H1 (cell line): ENCODE results near the gene TMEM82. TPM values are rescaled to one million over a fixed set of nuclear protein-coding genes. Genes with fewer than 3 reads are reported as not detected.

ENCODE experiments used
- CTCF ChIA-PET: fragments of 300-600 bp; sonication (Branson Sonifier 250); formaldehyde crosslinking; loops from one replicate; lab custom pipeline; 2021; ENCODE audit not compliant: partially characterized antibody; lab: Charles Lee
- POLR2A ChIA-PET: fragments of 300-600 bp; sonication (Branson Sonifier 250); formaldehyde crosslinking; loops from one replicate; lab custom pipeline; 2021; ENCODE audit warnings: inconsistent platforms; ENCODE audit not compliant: partially characterized antibody; lab: Charles Lee
- DNase-seq, 2 experiments: peaks; one replicate each; pipeline versions ENCODE4 v3.0.0 to v3.0.0-alpha.2; 2010 to 2022; ENCODE audit warnings: low spot score in 2 of 2, low read depth in 1 of 2, mixed read lengths in 1 of 2
- FAIRE-seq: peaks from 2 replicates; lab custom pipeline; 2011; peaks lifted over from hg19 to GRCh38; lab: Jason Lieb, UNC
- H2AFZ ChIP-seq: 2 replicates; pipeline ENCODE4 v1.8.1; 2012; ENCODE audit warnings: low read length, inconsistent platforms
- H2AK5ac ChIP-seq: 2 replicates; pipeline ENCODE4 v1.6.1; 2013; ENCODE audit warnings: low read depth, low read length
- H2BK120ac ChIP-seq: replicated peaks from 2 replicates; pipeline ENCODE3; 2013; ENCODE audit warnings: low read depth, low read length, inconsistent platforms
- H2BK12ac ChIP-seq: 2 replicates; pipeline ENCODE4 v1.6.1; 2013; ENCODE audit warnings: low read depth, low read length
- H2BK15ac ChIP-seq: 2 replicates; pipeline ENCODE4 v1.6.1; 2013; ENCODE audit warnings: low read length
- H2BK20ac ChIP-seq: 2 replicates; pipeline ENCODE4 v1.6.1; 2013; ENCODE audit warnings: low read length
- H2BK5ac ChIP-seq: 2 replicates; pipeline ENCODE4 v1.6.1; 2013; ENCODE audit warnings: low read depth, low read length
- H3K14ac ChIP-seq: 2 replicates; pipeline ENCODE4 v1.6.1; 2013; ENCODE audit warnings: inconsistent platforms; ENCODE audit not compliant: insufficient read length
- H3K18ac ChIP-seq: 2 replicates; pipeline ENCODE4 v1.6.1; 2013; ENCODE audit warnings: low read length; ENCODE audit errors: extremely low read depth
- H3K23ac ChIP-seq: 2 replicates; pipeline ENCODE4 v1.6.1; 2013; ENCODE audit warnings: inconsistent platforms; ENCODE audit not compliant: insufficient read length
- H3K23me2 ChIP-seq: 2 replicates; pipeline ENCODE4 v1.6.1; 2013; ENCODE audit warnings: low read depth, low read length
- H3K27ac ChIP-seq: 2 replicates; pipeline ENCODE4 v1.6.1; 2011; ENCODE audit warnings: low read depth, low read length, inconsistent platforms
- H3K27me3 ChIP-seq, 4 experiments: replicated peaks in 1 of 4; 1 replicate in 1 of 4; 2 replicates in 3 of 4; pipeline versions ENCODE4 v1.6.1 to v1.8.1; 2011 to 2013; ENCODE audit warnings: low read length in 3 of 4, mild to moderate bottlenecking in 3 of 4, inconsistent platforms in 2 of 4, mixed read lengths in 2 of 4, moderate library complexity in 1 of 4; ENCODE audit not compliant: control insufficient read depth in 3 of 4, insufficient read depth in 3 of 4; ENCODE audit errors: extremely low read depth in 1 of 4
- H3K36me3 ChIP-seq, 4 experiments: 2 replicates each; pipeline versions ENCODE4 v1.6.1 to v1.8.1; 2011 to 2013; ENCODE audit warnings: mild to moderate bottlenecking in 4 of 4, low read length in 3 of 4, moderate library complexity in 2 of 4, control low read depth in 1 of 4, inconsistent platforms in 1 of 4; ENCODE audit not compliant: insufficient read depth in 4 of 4, control insufficient read depth in 2 of 4
- H3K4ac ChIP-seq: replicated peaks from 2 replicates; pipeline ENCODE3; 2013; ENCODE audit warnings: low read length, low read depth, mixed read lengths, inconsistent platforms; ENCODE audit not compliant: insufficient read length
- H3K4me1 ChIP-seq, 4 experiments: replicated peaks in 1 of 4; 1 replicate in 1 of 4; 2 replicates in 3 of 4; pipeline versions ENCODE4 v1.6.1 to v1.8.1; 2011 to 2013; ENCODE audit warnings: low read length in 3 of 4, inconsistent platforms in 2 of 4, mixed read lengths in 1 of 4; ENCODE audit not compliant: insufficient read depth in 4 of 4, control insufficient read depth in 3 of 4
- H3K4me2 ChIP-seq, 2 experiments: 2 replicates each; pipeline versions ENCODE4 v1.6.1 to v1.8.1; 2011 to 2013; ENCODE audit warnings: low read depth in 2 of 2, low read length in 2 of 2, control low read depth in 1 of 2, inconsistent platforms in 1 of 2, mild to moderate bottlenecking in 1 of 2; ENCODE audit not compliant: insufficient read depth in 1 of 2
- H3K4me3 ChIP-seq, 4 experiments: fragments of 200-600, 300-600 bp in 1 of 4; sonication (generic), shearing (Covaris generic), sonication (Bioruptor Twin) in 1 of 4; 2 replicates each; pipeline versions ENCODE4 v1.5.1 to v1.8.1; 2011 to 2016; ENCODE audit warnings: low read length in 4 of 4, low read depth in 3 of 4, control low read depth in 2 of 4, inconsistent platforms in 2 of 4, mild to moderate bottlenecking in 2 of 4, mixed read lengths in 1 of 4, moderate library complexity in 1 of 4; ENCODE audit not compliant: insufficient read depth in 2 of 4; ENCODE audit errors: extremely low read depth in 1 of 4
- H3K56ac ChIP-seq: replicated peaks from 2 replicates; pipeline ENCODE3; 2013; ENCODE audit warnings: low read depth, mild to moderate bottlenecking, mixed read lengths, low read length, inconsistent platforms; ENCODE audit not compliant: insufficient read length
- H3K79me1 ChIP-seq: 2 replicates; pipeline ENCODE4 v1.6.1; 2013; ENCODE audit warnings: low read depth, low read length, control low read depth
- H3K79me2 ChIP-seq, 2 experiments: 2 replicates each; pipeline versions ENCODE4 v1.6.1 to v1.8.1; 2012 to 2013; ENCODE audit warnings: low read length in 2 of 2, mild to moderate bottlenecking in 2 of 2, inconsistent platforms in 1 of 2; ENCODE audit not compliant: insufficient read depth in 2 of 2, control insufficient read depth in 1 of 2
- H3K9ac ChIP-seq, 4 experiments: replicated peaks in 1 of 4; 1 replicate in 1 of 4; 2 replicates in 3 of 4; pipeline versions ENCODE4 v1.6.1 to v1.8.1; 2011 to 2013; ENCODE audit warnings: low read depth in 3 of 4, low read length in 3 of 4, control low read depth in 2 of 4, mild to moderate bottlenecking in 2 of 4, moderate library complexity in 2 of 4, inconsistent platforms in 1 of 4; ENCODE audit errors: extremely low read depth in 1 of 4
- H3K9me3 ChIP-seq, 2 experiments: 2 replicates each; pipeline versions ENCODE4 v1.6.1 to v1.8.1; 2012 to 2013; ENCODE audit warnings: mild to moderate bottlenecking in 2 of 2, moderate library complexity in 2 of 2, control low read depth in 1 of 2, inconsistent platforms in 1 of 2, low read depth in 1 of 2, low read length in 1 of 2, mixed read lengths in 1 of 2; ENCODE audit not compliant: insufficient read depth in 2 of 2
- H4K20me1 ChIP-seq, 2 experiments: replicated peaks in 1 of 2; 2 replicates each; pipeline versions ENCODE3 to v1.8.1; 2011 to 2013; ENCODE audit warnings: inconsistent platforms in 2 of 2, low read length in 2 of 2, mild to moderate bottlenecking in 1 of 2; ENCODE audit not compliant: insufficient read depth in 2 of 2, control insufficient read depth in 1 of 2
- H4K5ac ChIP-seq: 2 replicates; pipeline ENCODE4 v1.6.1; 2013; ENCODE audit warnings: low read length, low read depth, mixed read lengths, inconsistent platforms; ENCODE audit not compliant: insufficient read length
- H4K8ac ChIP-seq: 2 replicates; pipeline ENCODE4 v1.8.0; 2013; ENCODE audit warnings: mild to moderate bottlenecking, moderate library complexity, low read length, inconsistent platforms; ENCODE audit not compliant: insufficient read depth; ENCODE audit errors: extremely low read depth
- H4K91ac ChIP-seq: replicated peaks from 2 replicates; pipeline ENCODE3; 2013; ENCODE audit warnings: low read length, mixed read lengths, inconsistent platforms; ENCODE audit not compliant: insufficient read length
- WGBS, 2 experiments: shearing (Covaris generic) in 1 of 2; methylation state at CpG; one replicate each; pipeline versions ENCODE4 v1.1.6 to v1.1.7; 2013 to 2015; ENCODE audit warnings: low lambda C conversion rate in 2 of 2, mixed read lengths in 2 of 2, inconsistent platforms in 1 of 2, low coverage in 1 of 2, missing lambda C conversion rate in 1 of 2; ENCODE audit not compliant: insufficient replicate concordance in 2 of 2, insufficient coverage in 1 of 2, insufficient read length in 1 of 2; ENCODE audit errors: extremely low coverage in 1 of 2, missing lambda C conversion rate in 1 of 2; 5-methylcytosine and 5-hydroxymethylcytosine counted together
- polyA plus RNA-seq, 7 experiments: library from polyadenylated mRNA; depleted of rRNA in 3 of 7; stranded (reverse) in 5 of 7; unstranded in 2 of 7; fragments of >200 nt in 5 of 7; fragments of 200-250 nt in 2 of 7; gene quantifications; 1 replicate in 5 of 7; 2 replicates in 1 of 7; 4 replicates in 1 of 7; pipeline versions ENCODE4 v1.2.1 to v1.2.3, GENCODE V29; 2011 to 2013; ENCODE audit warnings: missing spikeins in 2 of 7, mixed read lengths in 2 of 7
- total RNA-seq: library from RNA; stranded (reverse); fragmentation: NEBNext Ultra II Directional; extraction: Animal tissue kit (Norgen Biotek cat#: 25700); gene quantifications from 2 replicates; pipeline ENCODE4 v1.2.1, GENCODE V29; 2021

Gene TMEM82
- total and polyA plus RNA-seq, 2 of the 8 experiments (the other 6 are each of a cell fraction or from before 2014, with no cell fraction given): 0.32 to 2.1 TPM

GRCh38 chr1:15704526-15705183 lies 37.6 kb upstream of the TMEM82 start:
- Histone ChIP-seq H4K8ac (peak overlapping the region; percentile 77), H3K4me3 (no peak overlapping the region), H3K4me2 (no peak overlapping the region), H4K5ac (no peak overlapping the region), H2BK120ac (no peak overlapping the region), H3K9me3 (no peaks in the 10 kb centered on the region), H2AK5ac (no peak overlapping the region), H4K20me1 (peaks cover 6 to 8% of the 10 kb centered on the region in 2 experiments), H3K27ac (no peak overlapping the region), H3K18ac (no peak overlapping the region), H3K23me2 (no peaks in the 10 kb centered on the region), H3K56ac (no peak overlapping the region), H3K36me3 (no peaks in the 10 kb centered on the region), H2AFZ (no peak overlapping the region), H3K4ac (peak overlapping the region; percentile 78), H3K9ac (no peak overlapping the region), H3K79me2 (peaks cover 0 to 3% of the 10 kb centered on the region in 2 experiments; a peak in 1 of 4 replicates), H4K91ac (no peak overlapping the region), H2BK5ac (no peak overlapping the region), H2BK15ac (no peak overlapping the region), H3K27me3 (no peaks in the 10 kb centered on the region), H2BK20ac (no peak overlapping the region), H3K4me1 (no peaks in the 10 kb centered on the region), H3K79me1 (peaks cover 8% of the 10 kb centered on the region), H3K23ac (no peak overlapping the region), H2BK12ac (no peak overlapping the region), H3K14ac (no peak overlapping the region)
- DNase-seq: no peak
- no peak for FAIRE-seq
- CTCF ChIA-PET: interaction anchor here (0.6 to 3.4 kb wide), 7 partner anchors 8 to 69 kb away, joined by 3 to 15 read pairs (median 4); no protein-coding TSS in a partner anchor
- 90% methylated on average over 14 of the region's 17 CpGs; no CpG with 5 or more reads in 1 of the 2 experiments for WGBS, 2 experiments
- POLR2A ChIA-PET: no interaction called here
